Lower leg skin (tissue), 3 donors: Measurements from ENCODE around the gene SEC14L1.

Source experiments
- CTCF ChIP-seq, 3 donors: fragments of 450-650 bp; IDR thresholded peaks; one replicate each; pipeline ENCODE4 v1.5.1; 2016; ENCODE audit warnings: antibody characterized with exemption in 3 of 3, mild to moderate bottlenecking in 3 of 3, moderate library complexity in 2 of 3
- POLR2A ChIP-seq, 2 donors: fragments of 450-650 bp; IDR thresholded peaks; one replicate each; pipeline ENCODE4 v1.6.1; 2016 to 2017; ENCODE audit warnings: antibody characterized with exemption in 2 of 2, mild to moderate bottlenecking in 1 of 2, moderate library complexity in 1 of 2

- TF ChIP-seq CTCF (IDR thresholded peaks at IDR 0.05) (no peak), POLR2A (IDR thresholded peaks at IDR 0.05) (no peak)
Measured at GRCh38 chr17:77205396-77206125, 64.8 kb downstream of the SEC14L1 start.
